Mucosa of descending colon (tissue), 3 donors: ENCODE data around the gene IGSF21. TPM values are rescaled to one million over a fixed set of nuclear protein-coding genes. Genes with fewer than 3 reads are reported as not detected.

Source experiments
- ATAC-seq: fragments of 200-7000 bp; cut with Tn5 transposase; one replicate; pipeline ENCODE4 v1.9.1; 2020; ENCODE audit warnings: mild to moderate bottlenecking, moderate library complexity
- DNase-seq, 3 donors: peaks; one replicate each; pipeline ENCODE4 v3.0.0-alpha.2; 2020
- H3K36me3 ChIP-seq: fragments of 200-600 bp; one replicate; pipeline ENCODE4 v1.8.0; 2021; ENCODE audit warnings: low read depth, mild to moderate bottlenecking
- H3K4me1 ChIP-seq: fragments of 200-600 bp; one replicate; pipeline ENCODE4 v1.8.0; 2021; ENCODE audit warnings: low read depth, mild to moderate bottlenecking
- H3K4me3 ChIP-seq: fragments of 200-600 bp; one replicate; pipeline ENCODE4 v1.8.0; 2021; ENCODE audit warnings: mild to moderate bottlenecking
- H3K9me3 ChIP-seq: fragments of 200-600 bp; one replicate; pipeline ENCODE4 v1.8.0; 2021; ENCODE audit warnings: mild to moderate bottlenecking
- intact Hi-C, 2 donors: fragments of 100-400 bp; cut with DNase I in 1 of 2; cut with micrococcal nuclease in 1 of 2; formaldehyde crosslinking; loops; one replicate each; pipeline versions ENCODE4 v1.11.0 to v1.11.1; 2022; cut with DNase I, micrococcal nuclease
- total RNA-seq, 3 donors: library from RNA; stranded (reverse); fragmentation: NEBNext Ultra II Directional in 2 of 3; extraction: Animal tissue kit (Norgen Biotek cat#: 25700) in 2 of 3; gene quantifications; one replicate each; pipeline versions ENCODE4 v1.2.1 to v1.2.4, GENCODE V29; 2021 to 2023
- TF ChIP-seq, protein P1 (sequence below): fragments of 200-600 bp; IDR thresholded peaks from one replicate; pipeline ENCODE4 v1.8.0; 2022; ENCODE audit warnings: antibody characterized with exemption, mild to moderate bottlenecking
- donor health status: DM: no; HTN: no; CAD: no; lungs with moderate emphysema.
- donor health status: DM: no; HTN: no; CAD: no.
- donor health status: DM: no; HTN: yes; CAD: no.

The IGSF21 gene
- total RNA-seq, 3 donors from 2014 or later: 0.70 to 1.4 (median 0.96) TPM

DNA sequence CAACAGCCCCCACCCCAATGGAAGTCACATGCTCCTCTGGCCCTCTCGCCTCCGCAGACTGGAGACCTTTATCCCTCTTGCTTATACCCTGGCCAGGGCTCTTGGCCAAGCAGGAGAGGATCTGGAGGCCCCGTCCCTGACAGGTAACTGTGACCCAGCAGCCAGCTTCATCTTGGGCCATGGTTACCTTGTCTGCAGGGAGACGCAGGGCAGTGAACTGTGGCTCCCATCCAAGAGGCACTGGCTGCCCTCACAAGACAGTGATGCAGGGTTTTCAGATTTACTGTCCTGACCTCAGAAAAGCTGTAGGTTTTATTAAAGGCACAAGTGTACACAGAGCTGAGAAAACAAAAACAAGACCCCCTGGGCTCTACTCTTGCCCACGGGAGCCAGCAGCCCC is 276.5 kb downstream of the IGSF21 start:
- Histone ChIP-seq H3K4me3 (no peak overlapping the region), H3K36me3 (no peaks in the 10 kb centered on the region), H3K9me3 (no peaks in the 10 kb centered on the region), H3K4me1 (no peaks in the 10 kb centered on the region)
- TF ChIP-seq, protein P1, sequence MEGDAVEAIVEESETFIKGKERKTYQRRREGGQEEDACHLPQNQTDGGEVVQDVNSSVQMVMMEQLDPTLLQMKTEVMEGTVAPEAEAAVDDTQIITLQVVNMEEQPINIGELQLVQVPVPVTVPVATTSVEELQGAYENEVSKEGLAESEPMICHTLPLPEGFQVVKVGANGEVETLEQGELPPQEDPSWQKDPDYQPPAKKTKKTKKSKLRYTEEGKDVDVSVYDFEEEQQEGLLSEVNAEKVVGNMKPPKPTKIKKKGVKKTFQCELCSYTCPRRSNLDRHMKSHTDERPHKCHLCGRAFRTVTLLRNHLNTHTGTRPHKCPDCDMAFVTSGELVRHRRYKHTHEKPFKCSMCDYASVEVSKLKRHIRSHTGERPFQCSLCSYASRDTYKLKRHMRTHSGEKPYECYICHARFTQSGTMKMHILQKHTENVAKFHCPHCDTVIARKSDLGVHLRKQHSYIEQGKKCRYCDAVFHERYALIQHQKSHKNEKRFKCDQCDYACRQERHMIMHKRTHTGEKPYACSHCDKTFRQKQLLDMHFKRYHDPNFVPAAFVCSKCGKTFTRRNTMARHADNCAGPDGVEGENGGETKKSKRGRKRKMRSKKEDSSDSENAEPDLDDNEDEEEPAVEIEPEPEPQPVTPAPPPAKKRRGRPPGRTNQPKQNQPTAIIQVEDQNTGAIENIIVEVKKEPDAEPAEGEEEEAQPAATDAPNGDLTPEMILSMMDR: no peak
- intact Hi-C loops: no loop called here
- ATAC-seq: no peak
- no peak for DNase-seq

DNA sequence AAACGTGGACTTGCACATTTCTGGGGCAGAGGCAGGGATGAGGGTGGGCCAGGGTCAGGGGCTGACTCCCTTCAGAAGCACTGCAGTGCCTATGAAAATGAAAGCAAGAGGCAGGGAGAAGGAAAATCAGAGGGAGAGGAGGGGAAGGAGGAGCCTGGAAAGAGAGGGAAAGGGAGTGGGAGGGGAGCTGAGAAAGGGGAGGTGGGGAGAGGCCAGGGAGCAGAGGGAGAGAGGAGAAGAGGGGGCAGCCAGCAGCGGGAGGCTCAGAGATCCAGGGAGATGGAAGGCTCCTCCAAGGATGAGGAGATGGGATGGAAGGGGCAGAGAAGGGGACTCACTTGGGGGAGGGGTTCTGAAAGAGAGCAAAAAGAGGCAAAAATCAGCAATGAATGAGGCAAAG is 276.9 kb downstream of the IGSF21 start:
- ATAC-seq (no peak), DNase-seq (no peak)
- intact Hi-C loops: no loop called here
- no peaks in the 10 kb centered on the region for H3K36me3 ChIP-seq
- TF ChIP-seq, protein P1: no peak
- no peaks in the 10 kb centered on the region for H3K4me1 ChIP-seq
- H3K4me3 ChIP-seq: no peak overlapping the region
- H3K9me3 ChIP-seq: no peaks in the 10 kb centered on the region

DNA sequence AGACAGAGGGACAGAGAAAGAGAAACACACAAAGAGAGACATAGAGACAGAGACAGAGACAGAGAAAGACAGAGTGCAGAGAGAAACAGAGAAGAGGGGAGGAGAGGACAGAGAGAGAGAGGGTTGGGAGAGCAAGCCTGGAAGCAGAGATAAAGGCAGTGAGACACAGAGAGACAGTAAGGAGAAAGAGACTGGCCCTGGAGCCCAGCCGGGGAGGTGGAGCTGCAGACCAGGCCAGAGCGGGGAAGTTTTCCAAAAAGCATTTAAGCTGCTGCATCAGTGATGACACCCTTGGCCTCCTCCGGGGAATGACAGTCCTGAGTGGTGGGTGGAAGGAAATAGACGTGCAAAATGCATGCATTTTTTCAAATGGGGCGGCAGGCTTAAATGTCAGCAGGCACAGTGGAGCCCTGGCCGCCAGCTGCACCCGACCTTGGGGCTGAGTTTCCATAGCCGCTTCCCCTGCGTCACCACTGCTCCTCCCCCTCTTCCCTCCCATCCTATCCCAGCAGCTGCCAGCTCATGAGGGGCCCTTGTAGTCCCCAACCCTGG is 277.7 kb downstream of the IGSF21 start:
- intact Hi-C loops: no loop called here
- no peaks in the 10 kb centered on the region for H3K4me1 ChIP-seq
- H3K9me3 ChIP-seq: no peaks in the 10 kb centered on the region
- DNase-seq (peak in 1 of 3 donors; percentile 8), ATAC-seq (peak; percentile 23)
- no peak overlapping the region for H3K4me3 ChIP-seq
- H3K36me3 ChIP-seq: no peaks in the 10 kb centered on the region
- TF ChIP-seq, protein P1: no peak

DNA sequence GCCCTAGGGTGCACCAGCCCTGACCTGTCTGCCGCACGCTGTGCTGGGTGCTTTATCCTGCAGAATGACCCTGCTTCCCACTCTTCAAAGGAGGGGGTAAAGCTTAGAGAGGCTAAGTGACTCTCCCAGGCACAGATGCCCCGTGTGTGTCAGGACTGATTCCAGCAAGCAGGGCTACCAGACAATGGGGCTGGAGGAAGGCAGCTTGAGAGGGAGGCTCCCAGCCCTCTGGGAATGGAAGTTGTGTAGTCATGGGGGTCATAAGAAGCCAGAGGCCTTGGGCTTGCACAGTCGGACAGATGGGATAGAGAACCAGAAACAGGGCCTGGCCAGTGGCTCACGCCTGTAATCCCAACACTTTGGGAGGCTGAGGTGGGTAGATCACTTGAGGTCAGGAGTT is 279.0 kb downstream of the IGSF21 start:
- H3K9me3 ChIP-seq: no peaks in the 10 kb centered on the region
- no peaks in the 10 kb centered on the region for H3K4me1 ChIP-seq
- DNase-seq (no peak), ATAC-seq (no peak)
- H3K4me3 ChIP-seq: no peak overlapping the region
- no peaks in the 10 kb centered on the region for H3K36me3 ChIP-seq
- TF ChIP-seq, protein P1: no peak
- intact Hi-C loops: no loop called here

DNA sequence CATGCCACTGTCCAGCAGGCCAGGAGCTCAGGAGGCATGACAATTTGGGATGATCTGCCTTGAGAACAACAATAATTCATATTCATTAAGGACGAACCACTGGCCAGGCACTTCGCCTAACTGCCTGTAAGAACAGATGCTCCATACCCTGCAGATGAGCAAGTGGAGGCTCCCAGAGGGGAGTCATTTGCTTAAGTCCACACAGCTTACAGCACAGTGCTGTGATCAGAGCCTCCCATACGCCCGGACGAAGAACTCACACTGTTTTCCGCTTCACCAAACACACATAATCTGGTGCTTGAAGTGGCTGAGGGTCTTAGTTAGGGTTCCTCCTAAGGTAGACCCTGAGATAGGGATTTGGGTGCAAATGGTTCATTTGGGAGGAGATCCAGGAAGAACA is 279.7 kb downstream of the IGSF21 start:
- intact Hi-C loops: no loop called here
- Histone ChIP-seq H3K9me3 (no peaks in the 10 kb centered on the region), H3K4me3 (no peak overlapping the region), H3K36me3 (no peaks in the 10 kb centered on the region), H3K4me1 (no peaks in the 10 kb centered on the region)
- no peak for ATAC-seq
- DNase-seq: no peak
- TF ChIP-seq, protein P1: no peak

DNA sequence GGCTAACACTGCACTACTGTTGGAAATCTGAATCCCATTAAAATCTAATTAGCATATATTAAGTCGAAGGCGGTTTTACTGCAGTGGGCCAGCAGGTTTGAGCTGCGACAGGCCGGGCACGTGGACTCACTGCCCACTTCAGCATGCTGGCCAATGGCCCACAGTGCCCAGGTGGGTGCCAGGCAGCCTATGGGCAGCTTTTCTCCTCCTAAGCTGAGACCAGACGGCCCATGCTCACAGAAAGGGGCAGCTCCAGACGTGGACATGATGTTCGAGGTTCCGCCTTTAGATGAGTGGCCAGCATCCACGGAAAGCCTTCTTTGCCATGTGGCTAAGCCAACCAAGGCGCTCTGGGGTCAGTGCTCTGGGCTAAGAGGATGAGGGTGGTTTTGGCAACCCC is 283.4 kb downstream of the IGSF21 start:
- ATAC-seq (no peak), DNase-seq (no peak)
- no peaks in the 10 kb centered on the region for H3K36me3 ChIP-seq
- no peaks in the 10 kb centered on the region for H3K4me1 ChIP-seq
- H3K4me3 ChIP-seq: no peak overlapping the region
- TF ChIP-seq, protein P1: no peak
- no peaks in the 10 kb centered on the region for H3K9me3 ChIP-seq
- intact Hi-C loops: no loop called here
